Head of caudate nucleus (tissue), 42 donors: ENCODE data around the gene NRIP3.
"Not testable (repeated sequence)": the region's sequence is repeated elsewhere in the genome, so short reads cannot be mapped to it uniquely, and the experiment has no call there.

ENCODE experiments used
- DNase-seq, 42 donors: peaks; one replicate each; pipeline versions ENCODE4 v3.0.0 to v3.0.0-alpha.2; 2020 to 2021; ENCODE audit warnings: mixed read lengths in 7 of 42
- intact Hi-C: fragments of 100-400 bp; cut with DNase I; formaldehyde crosslinking; loops from one replicate; pipeline ENCODE4 v1.15.0; 2022

Gene NRIP3

DNA sequence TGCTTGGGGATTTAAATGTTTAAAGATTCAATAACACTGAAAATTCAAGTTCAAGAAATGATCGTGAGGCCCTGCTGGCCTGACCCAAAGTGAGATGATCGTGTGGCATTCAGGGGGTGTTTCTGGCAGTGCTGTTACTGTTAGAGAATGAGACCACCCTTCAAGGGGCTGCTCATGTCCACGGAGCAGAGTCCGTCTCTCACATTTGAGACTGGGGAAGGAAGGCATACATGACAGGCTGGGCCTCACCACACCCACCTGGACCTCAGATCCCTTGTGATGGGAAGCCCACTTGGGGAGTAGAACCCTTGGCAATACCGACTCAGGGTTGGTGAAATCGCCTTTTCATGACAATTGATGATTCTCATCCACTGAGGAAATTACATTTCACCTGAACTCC, 16.1 kb upstream of the NRIP3 start:
- DNase-seq: no peak
- intact Hi-C loops: loop anchor here (10.0 kb wide), 1 partner anchor 115 kb away; no protein-coding TSS in a partner anchor

- intact Hi-C loops: loop anchor here (10.0 kb wide), 1 partner anchor 117 kb away; no protein-coding TSS in a partner anchor
- DNase-seq: peak in 23 of 42 donors; percentile 21 to 68 (median 37)
Observed at GRCh38 chr11:9017773-9018172, 14.0 kb upstream of the NRIP3 start.

DNA sequence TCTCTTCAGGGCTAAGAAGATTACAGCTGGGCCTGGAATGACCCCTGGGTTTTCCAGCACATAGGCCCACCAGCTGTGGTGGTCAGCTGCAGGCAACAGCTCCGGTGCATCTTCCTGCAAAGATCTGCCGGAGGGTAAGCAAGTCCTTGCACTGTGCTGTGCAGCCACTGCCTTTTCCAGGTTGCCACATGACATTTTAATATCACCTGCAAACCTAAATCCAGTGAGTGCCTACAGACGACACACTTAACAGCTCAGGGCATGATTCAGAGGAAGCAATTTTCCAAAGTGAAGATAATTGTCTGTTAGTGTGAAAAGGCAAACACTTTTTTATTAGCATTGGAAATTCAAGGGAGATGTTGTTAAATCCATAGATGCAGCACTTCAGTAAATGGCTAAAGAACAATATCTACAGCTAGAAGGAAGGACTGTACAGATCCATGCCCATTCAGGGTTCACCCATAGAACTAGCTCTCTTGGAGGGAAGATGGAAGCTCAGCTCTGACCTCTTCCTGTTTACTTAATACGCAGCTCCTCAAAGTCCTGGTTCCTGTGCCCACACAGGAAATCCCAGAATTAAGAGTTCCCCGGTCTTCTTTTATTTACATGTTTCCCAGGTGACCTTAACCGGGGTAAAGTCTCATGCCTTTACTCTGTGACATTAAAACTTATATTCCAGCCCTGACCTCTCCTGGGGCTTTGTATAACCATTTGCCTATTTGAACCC, 13.3 kb upstream of the NRIP3 start:
- intact Hi-C loops: loop anchor here (10.0 kb wide), 1 partner anchor 118 kb away; no protein-coding TSS in a partner anchor
- peak in 11 of 42 donors; percentile 17 to 57 (median 34) for DNase-seq

DNA sequence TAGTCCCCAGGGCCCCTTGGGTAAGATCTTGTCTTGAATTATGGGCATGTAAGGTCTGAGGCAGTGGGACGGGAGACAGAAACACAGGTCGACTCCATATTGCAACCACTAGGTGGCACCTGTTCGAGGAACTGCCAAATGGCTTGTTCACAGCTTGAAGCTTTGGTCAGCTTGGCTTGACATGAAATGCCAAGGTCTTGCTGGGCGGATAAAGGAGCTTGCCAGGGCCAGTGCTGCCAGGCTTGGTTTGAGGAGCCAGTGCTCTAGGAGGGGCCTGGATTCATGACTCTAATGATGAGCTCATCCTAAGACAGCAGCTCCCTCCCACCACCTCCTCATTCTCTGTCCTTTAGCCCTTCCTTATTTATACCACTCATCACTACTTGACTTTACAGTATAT, 11.9 kb upstream of the NRIP3 start:
- intact Hi-C loops: loop anchor here (10.0 kb wide), 1 partner anchor 119 kb away; no protein-coding TSS in a partner anchor
- peak; percentile 17 to 86 (median 66) for DNase-seq

DNA sequence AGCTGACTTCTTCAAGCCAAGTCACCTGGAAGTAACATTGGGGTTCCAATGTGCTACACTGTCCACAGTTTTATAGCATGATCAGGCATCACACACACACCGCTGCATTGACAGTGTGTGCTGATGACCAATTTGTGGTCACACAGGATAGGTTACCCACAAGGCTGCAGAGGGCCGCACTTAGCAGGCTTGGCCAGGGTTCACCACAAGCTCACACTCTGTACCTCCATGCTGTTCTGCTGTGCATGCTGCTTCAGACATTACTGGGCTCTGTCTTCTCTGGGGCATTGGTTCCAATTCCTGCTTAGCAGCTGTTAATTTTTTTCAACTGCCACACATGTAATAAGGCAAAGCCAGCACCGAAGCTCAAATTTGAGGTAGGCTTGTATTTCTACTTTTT, 11.0 kb upstream of the NRIP3 start:
- intact Hi-C loops: loop anchor here (10.0 kb wide), 1 partner anchor 120 kb away; no protein-coding TSS in a partner anchor
- DNase-seq: no peak

GRCh38 chr11:9013373-9013772, 9.6 kb upstream of the NRIP3 start:
- intact Hi-C loops: loop anchor here (10.0 kb wide), 1 partner anchor 121 kb away; no protein-coding TSS in a partner anchor
- DNase-seq: no peak

DNA sequence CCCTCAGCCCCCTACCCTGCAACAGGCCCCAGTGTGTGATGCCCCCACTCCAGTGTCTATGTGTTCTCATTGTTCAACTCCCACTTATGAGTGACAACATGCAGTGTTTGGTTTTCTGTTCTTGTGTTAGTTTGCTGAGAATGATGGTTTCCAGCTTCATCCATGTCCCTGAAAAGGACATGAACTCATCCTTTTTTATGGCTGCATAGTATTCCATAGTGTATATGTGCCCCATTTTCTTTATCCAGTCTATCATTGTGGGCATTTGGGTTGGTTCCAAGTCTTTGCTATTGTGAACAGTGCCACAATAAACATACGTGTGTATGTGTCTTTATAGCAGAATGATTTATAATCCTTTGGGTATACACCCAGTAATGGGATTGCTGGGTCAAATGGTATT, 5.7 kb upstream of the NRIP3 start:
- intact Hi-C loops, DNase-seq: not testable (repeated sequence)

- DNase-seq: no peak
- intact Hi-C loops: no loop called here
Observed at GRCh38 chr11:9008661-9009060, 4.9 kb upstream of the NRIP3 start.

GRCh38 chr11:9008011-9008550, 4.3 kb upstream of the NRIP3 start:
- intact Hi-C loops: no loop called here
- DNase-seq: no peak

DNA sequence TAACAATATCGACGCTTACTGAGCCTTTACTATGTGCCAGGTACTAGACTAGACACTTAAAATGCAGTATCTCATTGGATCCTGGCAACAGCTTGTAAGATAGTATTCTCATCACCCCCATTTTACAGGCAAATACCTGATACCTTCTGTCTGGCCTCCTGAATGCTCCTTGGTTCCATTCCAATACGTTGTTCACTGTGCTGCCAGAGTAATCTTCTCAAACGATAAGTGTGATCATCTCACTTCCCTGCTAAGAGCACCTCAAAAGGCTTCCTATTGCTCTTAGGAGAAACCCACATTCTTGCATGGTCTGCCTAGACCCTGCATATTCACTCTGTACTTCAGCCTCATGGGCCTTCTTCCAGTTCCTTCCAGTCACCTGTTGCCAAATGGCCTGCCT, 1.3 kb upstream of the NRIP3 start:
- intact Hi-C loops: no loop called here
- DNase-seq: no peak

DNA sequence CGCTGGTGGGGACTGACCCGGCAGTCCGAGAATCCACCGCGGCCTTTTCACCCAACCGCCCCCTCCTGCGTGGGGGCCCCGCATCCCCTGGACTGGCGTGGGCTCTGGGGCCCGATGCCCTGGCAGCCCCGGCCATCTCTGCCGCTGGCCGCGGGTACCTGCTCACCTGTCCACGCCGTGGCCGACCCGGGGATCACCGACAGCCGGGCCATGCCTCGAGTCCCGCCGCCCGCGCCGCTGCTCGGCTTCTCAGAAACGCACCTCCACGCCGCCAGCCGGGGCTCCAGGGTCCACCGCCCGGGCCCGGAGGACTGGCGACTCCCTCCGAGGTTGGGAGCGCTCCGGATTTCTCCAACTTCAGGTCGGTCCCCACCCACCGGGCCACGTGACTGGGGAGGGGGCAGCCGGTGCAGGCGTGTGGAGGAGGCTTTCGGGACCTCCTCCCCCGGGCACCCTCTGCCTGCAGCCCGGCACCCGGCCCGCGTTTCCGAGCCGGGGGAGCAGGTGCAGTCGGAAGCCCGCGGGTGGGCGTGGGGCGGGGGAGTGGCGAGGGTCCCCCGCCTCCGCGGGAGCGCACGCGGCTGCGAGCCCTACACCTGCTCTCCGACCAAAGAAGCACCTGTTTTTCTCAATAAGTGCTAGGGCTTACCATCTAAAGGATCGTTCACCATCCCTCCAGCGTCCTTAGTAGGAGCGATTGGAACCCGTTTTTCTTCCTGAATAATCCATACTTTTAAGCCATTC, 554 bp upstream of the NRIP3 start:
- intact Hi-C loops: no loop called here
- DNase-seq: peak in 19 of 42 donors; percentile 9 to 54 (median 23)

GRCh38 chr11:9002920-9003572, 755 bp downstream of the NRIP3 start:
- peak in 4 of 42 donors; percentile 9 to 31 (median 22) for DNase-seq
- intact Hi-C loops: no loop called here

GRCh38 chr11:9001736-9002135, 2.1 kb downstream of the NRIP3 start:
- intact Hi-C loops: no loop called here
- DNase-seq: peak in 5 of 42 donors; percentile 20 to 51 (median 22)

DNA sequence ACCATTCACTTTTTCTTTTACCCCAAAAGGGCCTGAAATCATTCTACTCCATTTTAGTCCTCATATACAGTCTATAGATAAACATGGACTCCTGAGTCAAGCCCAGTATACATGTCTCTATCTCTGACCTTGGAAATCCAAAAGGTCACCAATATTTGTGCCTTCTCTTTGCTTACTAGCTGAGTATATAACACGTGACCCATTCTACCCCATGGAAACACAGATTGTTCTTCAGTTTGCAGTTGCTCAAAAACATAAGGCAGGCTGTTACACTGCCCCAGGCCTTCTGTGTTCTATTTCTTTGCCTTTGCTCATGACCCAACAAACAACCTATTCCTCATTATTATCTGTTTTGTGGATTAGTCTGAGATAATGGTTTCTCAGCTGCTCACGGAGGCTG, 5.8 kb downstream of the NRIP3 start:
- no peak for DNase-seq
- intact Hi-C loops: no loop called here

DNA sequence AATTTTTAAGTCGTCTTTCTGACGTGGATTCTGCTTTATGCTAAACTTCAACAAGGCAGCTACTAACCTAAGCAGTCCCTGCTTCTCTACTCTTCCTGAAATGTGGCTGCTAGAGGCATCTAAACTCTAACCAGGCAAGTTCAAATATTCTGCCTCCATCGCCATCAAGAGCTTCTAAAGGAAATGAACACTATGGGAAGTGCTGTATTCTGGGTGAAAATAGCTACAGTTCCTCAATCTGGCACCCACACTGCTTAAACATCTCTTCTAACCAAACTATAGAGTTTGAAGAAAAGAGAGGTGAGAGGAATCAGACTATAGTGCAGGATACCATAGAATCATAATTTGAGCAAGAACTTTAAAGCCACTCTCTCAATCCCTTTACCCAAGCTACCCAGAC, 6.3 kb downstream of the NRIP3 start:
- no peak for DNase-seq
- intact Hi-C loops: no loop called here

GRCh38 chr11:8989453-8989852, 14.3 kb downstream of the NRIP3 start:
- peak in 3 of 42 donors; percentile 19 to 41 (median 26) for DNase-seq
- intact Hi-C loops: no loop called here

DNA sequence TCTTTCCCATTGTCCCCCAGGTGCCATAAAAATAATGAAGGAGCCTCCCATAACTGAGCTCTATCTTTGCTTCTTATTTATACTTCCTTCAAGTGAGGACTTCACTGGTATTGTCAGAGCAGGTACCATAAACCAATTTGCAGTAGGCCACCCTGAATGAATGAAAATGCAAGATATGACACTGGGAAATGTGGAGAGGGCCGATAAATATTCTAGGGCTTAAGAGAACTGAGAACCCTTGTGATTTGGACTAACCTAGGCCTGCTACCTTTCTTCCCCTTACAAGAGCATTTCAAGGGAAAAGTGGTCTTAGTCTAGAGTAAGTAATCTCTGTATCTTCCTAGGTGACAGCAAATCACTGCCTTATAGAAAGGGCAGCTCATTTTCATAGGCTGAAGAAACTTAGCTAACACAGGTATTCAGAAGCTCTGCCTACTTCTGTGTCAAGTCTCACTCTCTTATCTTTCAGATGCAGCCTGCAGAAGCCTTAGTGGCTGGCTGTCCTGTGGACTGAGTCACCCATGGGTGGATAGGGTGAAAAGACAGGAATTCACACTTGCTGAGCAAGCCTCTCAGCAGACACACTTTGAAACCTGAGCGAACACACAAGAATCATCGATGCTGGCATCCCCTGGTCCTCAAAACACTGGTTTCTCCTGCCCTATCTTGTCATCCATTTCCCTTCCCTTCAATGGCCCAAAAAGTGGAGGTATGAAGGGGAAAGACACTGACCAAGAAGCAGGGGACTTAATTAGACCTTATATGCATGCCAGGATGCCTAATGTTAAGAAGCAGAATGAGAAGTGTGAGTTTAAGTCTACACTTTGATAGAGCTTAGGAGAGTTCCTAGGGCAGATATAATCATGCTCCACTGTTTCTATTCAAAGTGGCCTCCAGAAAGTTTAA, 15.2 kb downstream of the NRIP3 start:
- DNase-seq: no peak
- intact Hi-C loops: no loop called here

- no peak for DNase-seq
- intact Hi-C loops: no loop called here
Observed at GRCh38 chr11:8987446-8987845, 16.4 kb downstream of the NRIP3 start.
